B cell (primary cell): ENCODE data around the gene MLXIPL. TPM values are rescaled to one million over a fixed set of nuclear protein-coding genes. Genes with fewer than 3 reads are reported as not detected.
"Not testable (repeated sequence)": the region's sequence is repeated elsewhere in the genome, so short reads cannot be mapped to it uniquely, and the experiment has no call there.

Experiments
- ATAC-seq: fragments of 200-7000 bp; cut with Tn5 transposase; one replicate; pipeline ENCODE4 v1.10.0; 2021; ENCODE audit warnings: low read depth, mild to moderate bottlenecking, moderate number of reproducible peaks, moderate library complexity
- CTCF ChIA-PET: fragments of 350-600 bp; sonication (Branson Sonifier 250); formaldehyde crosslinking; loops from one replicate; lab custom pipeline; 2021; ENCODE audit warnings: antibody characterized with exemption, inconsistent platforms; lab: Charles Lee
- POLR2A ChIA-PET: fragments of 350-600 bp; sonication (Branson Sonifier 250); formaldehyde crosslinking; loops from one replicate; lab custom pipeline; 2021; ENCODE audit warnings: antibody characterized with exemption; lab: Charles Lee
- DNase-seq: peaks from one replicate; pipeline ENCODE4 v3.0.0; 2013
- H2AFZ ChIP-seq: 2 replicates; pipeline ENCODE4 v1.6.1; 2012; ENCODE audit warnings: mild to moderate bottlenecking, low read depth, low read length; ENCODE audit not compliant: insufficient read depth, poor library complexity, severe bottlenecking
- H3K27ac ChIP-seq, 2 donors: 1 replicate in 1 of 2; 2 replicates in 1 of 2; pipeline ENCODE4 v1.5.1; 2012 to 2013; ENCODE audit warnings: low read length in 2 of 2, mild to moderate bottlenecking in 2 of 2, moderate library complexity in 1 of 2
- H3K27me3 ChIP-seq, 4 experiments: fragments of 200-600 bp in 1 of 4; sonication (generic) in 1 of 4; replicated peaks in 1 of 4; 1 replicate in 2 of 4; 2 replicates in 2 of 4; pipeline versions ENCODE4 v1.6.1 to v1.7.0; 2013 to 2016; ENCODE audit warnings: low read length in 3 of 4, mild to moderate bottlenecking in 2 of 4, mixed read lengths in 1 of 4, moderate library complexity in 1 of 4; ENCODE audit not compliant: insufficient read depth in 4 of 4, control insufficient read depth in 3 of 4; ENCODE audit errors: control extremely low read depth in 1 of 4
- H3K36me3 ChIP-seq, 2 experiments: replicated peaks in 1 of 2; 1 replicate in 1 of 2; 2 replicates in 1 of 2; pipeline versions ENCODE4 v1.6.1 to v1.7.1; 2013; ENCODE audit warnings: low read length in 1 of 2; ENCODE audit not compliant: insufficient read depth in 2 of 2, control insufficient read depth in 1 of 2; ENCODE audit errors: control extremely low read depth in 1 of 2, extremely low read depth in 1 of 2
- H3K4me1 ChIP-seq, 2 donors: fragments of 200-600 bp in 1 of 2; sonication (generic) in 1 of 2; 1 replicate in 1 of 2; 2 replicates in 1 of 2; pipeline versions ENCODE4 v1.5.1 to v1.6.1; 2013 to 2017; ENCODE audit warnings: low read length in 2 of 2; ENCODE audit not compliant: control insufficient read depth in 2 of 2, insufficient read depth in 2 of 2
- H3K4me2 ChIP-seq: replicated peaks from 2 replicates; pipeline ENCODE3; 2012; ENCODE audit warnings: mild to moderate bottlenecking, low read depth, low read length; ENCODE audit not compliant: poor library complexity, severe bottlenecking
- H3K4me3 ChIP-seq, 5 experiments: fragments of 200-600 bp in 1 of 5; sonication (generic) in 1 of 5; 1 replicate in 3 of 5; 2 replicates in 2 of 5; pipeline versions ENCODE4 v1.5.1 to v1.7.0; 2011 to 2016; ENCODE audit warnings: low read length in 4 of 5, mild to moderate bottlenecking in 4 of 5, low read depth in 2 of 5, control low read depth in 1 of 5, moderate library complexity in 1 of 5; ENCODE audit not compliant: insufficient read depth in 1 of 5; ENCODE audit errors: control extremely low read depth in 1 of 5, extremely low read depth in 1 of 5
- H3K79me2 ChIP-seq: fragments of 200-600 bp; sonication (generic); one replicate; pipeline ENCODE4 v1.6.0; 2016; ENCODE audit warnings: low read length; ENCODE audit not compliant: control insufficient read depth, insufficient read depth
- H3K9ac ChIP-seq: fragments of 200-600 bp; sonication (generic); 2 replicates; pipeline ENCODE4 v1.6.1; 2017; ENCODE audit warnings: mild to moderate bottlenecking, low read length, moderate library complexity
- H3K9me3 ChIP-seq, 3 donors: one replicate each; pipeline versions ENCODE4 v1.6.1 to v1.7.1; 2013; ENCODE audit warnings: low read length in 2 of 3; ENCODE audit not compliant: control insufficient read depth in 2 of 3, insufficient read depth in 1 of 3; ENCODE audit errors: control extremely low read depth in 1 of 3
- H4K20me1 ChIP-seq: 2 replicates; pipeline ENCODE4 v1.6.0; 2012; ENCODE audit warnings: mild to moderate bottlenecking, low read length; ENCODE audit not compliant: insufficient read depth, control insufficient read depth, poor library complexity, severe bottlenecking
- H3K27ac Mint-ChIP-seq: one replicate; pipeline ENCODE4 v1.8.0; 2021; ENCODE audit warnings: mixed read lengths
- H3K27me3 Mint-ChIP-seq: one replicate; pipeline ENCODE4 v1.8.0; 2021; ENCODE audit warnings: mixed read lengths
- H3K4me1 Mint-ChIP-seq: one replicate; pipeline ENCODE4 v1.8.0; 2021; ENCODE audit warnings: mixed read lengths
- H3K4me3 Mint-ChIP-seq: one replicate; pipeline ENCODE4 v1.8.0; 2021; ENCODE audit warnings: mixed read lengths
- H3K9me3 Mint-ChIP-seq: one replicate; pipeline ENCODE4 v1.8.0; 2022; ENCODE audit warnings: mixed read lengths; ENCODE audit not compliant: insufficient read depth
- CTCF ChIP-seq: fragments of 200-600 bp; IDR thresholded peaks from one replicate; pipeline ENCODE4 v1.8.0; 2022; ENCODE audit warnings: antibody characterized with exemption, mild to moderate bottlenecking
- EZH2 ChIP-seq: IDR thresholded peaks from 2 replicates; pipeline ENCODE4 v1.6.1; 2012; ENCODE audit warnings: borderline replicate concordance, low read depth, mild to moderate bottlenecking, moderate library complexity, low read length; ENCODE audit not compliant: insufficient read depth, poor library complexity, severe bottlenecking
- WGBS: methylation state at CpG from one replicate; pipeline ENCODE4 v1.1.5; 2013; ENCODE audit warnings: missing lambda C conversion rate; ENCODE audit not compliant: insufficient coverage; 5-methylcytosine and 5-hydroxymethylcytosine counted together
- intact Hi-C: fragments of 100-400 bp; cut with micrococcal nuclease; formaldehyde crosslinking; loops from one replicate; pipeline ENCODE4 v1.10.0; 2022
- polyA plus RNA-seq: library from polyadenylated mRNA; depleted of rRNA; stranded (reverse); fragments of >200 nt; gene quantifications from 2 replicates; pipeline ENCODE4 v1.2.3, GENCODE V29; 2012
- total RNA-seq, 2 donors: library from RNA; stranded (reverse); fragments of 120-200 nt in 1 of 2; gene quantifications; 1 replicate in 1 of 2; 2 replicates in 1 of 2; pipeline versions ENCODE4 v1.2.3 to v1.2.4, GENCODE V29; 2013 to 2022

MLXIPL gene
- total and polyA plus RNA-seq, 2 donors (not counting 1 experiment from before 2014, with no cell fraction given): not detected

DNA sequence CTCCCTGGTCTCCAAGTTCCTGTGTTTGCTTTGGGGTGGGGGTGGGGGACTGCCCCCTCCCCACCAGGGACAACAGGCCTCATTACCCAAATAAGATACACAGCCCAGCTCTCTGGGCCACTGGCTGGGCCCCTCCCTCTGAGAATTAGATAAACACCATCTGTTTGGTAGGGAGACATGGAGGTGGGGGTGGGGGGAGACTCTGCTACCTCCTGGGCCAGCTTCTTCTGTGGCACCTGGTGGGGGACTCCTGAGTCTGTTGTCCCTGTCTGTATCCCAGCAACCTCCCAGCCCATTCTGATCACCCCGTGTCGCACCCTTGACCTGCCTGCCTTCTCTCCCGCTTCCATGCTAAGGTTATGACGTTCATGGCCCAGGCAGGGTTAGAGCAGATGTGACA lies 5.8 kb downstream of the MLXIPL start:
- H3K9ac ChIP-seq: no peak overlapping the region
- Mint-ChIP-seq H3K27me3 (peaks cover 26% of the 10 kb centered on the region), H3K9me3 (no peaks in the 10 kb centered on the region), H3K4me1 (peaks cover 10% of the 10 kb centered on the region), H3K27ac (no peak overlapping the region), H3K4me3 (no peak overlapping the region)
- no peak overlapping the region for H3K4me2 ChIP-seq
- no peak overlapping the region for H2AFZ ChIP-seq
- POLR2A ChIA-PET: no interaction called here
- peaks cover 0 to 34% (median 11%) of the 10 kb centered on the region in 4 experiments for H3K27me3 ChIP-seq
- 83% methylated on average over 1 of the region's 4 CpGs for WGBS
- no peak overlapping the region for H3K27ac ChIP-seq
- H3K36me3 ChIP-seq: no peaks in the 10 kb centered on the region
- no peak for DNase-seq
- ATAC-seq: no peak
- no peak for TF ChIP-seq EZH2
- no peak for TF ChIP-seq CTCF
- peaks cover 7 to 9% of the 10 kb centered on the region in 2 donors for H3K4me1 ChIP-seq
- no peaks in the 10 kb centered on the region for H4K20me1 ChIP-seq
- no peaks in the 10 kb centered on the region for H3K79me2 ChIP-seq
- H3K9me3 ChIP-seq: peaks cover 0 to 2% (median 0%) of the 10 kb centered on the region in 3 donors
- no peak overlapping the region for H3K4me3 ChIP-seq
- CTCF ChIA-PET: interaction anchor here (1.2 kb wide), 2 partner anchors 11 to 12 kb away, joined by 4 to 5 read pairs; no protein-coding TSS in a partner anchor
- intact Hi-C loops: no loop called here

GRCh38 chr7:73617520-73617919 lies 6.8 kb downstream of the MLXIPL start:
- ATAC-seq, H3K27ac Mint-ChIP-seq, H3K9me3 ChIP-seq, H3K79me2 ChIP-seq, H3K4me2 ChIP-seq, H2AFZ ChIP-seq, H3K9me3 Mint-ChIP-seq, DNase-seq, H3K4me3 Mint-ChIP-seq, POLR2A ChIA-PET, H3K4me1 Mint-ChIP-seq, intact Hi-C loops, H4K20me1 ChIP-seq, H3K27ac ChIP-seq, H3K4me1 ChIP-seq, H3K36me3 ChIP-seq, H3K4me3 ChIP-seq, H3K9ac ChIP-seq: not testable (repeated sequence)
- peaks cover 0 to 31% (median 6%) of the 10 kb centered on the region in 4 experiments for H3K27me3 ChIP-seq
- CTCF ChIA-PET: interaction anchor here (0.6 to 1.2 kb wide), 2 partner anchors 10 to 233 kb away, joined by 3 to 5 read pairs; no protein-coding TSS in a partner anchor
- peaks cover 29% of the 10 kb centered on the region for H3K27me3 Mint-ChIP-seq
- 99% methylated on average over 9 of the region's 9 CpGs for WGBS
